ENCODE results near the gene AUH.

The AUH gene

GRCh38 chr9:91321691-91322090 lies 40.0 kb downstream of the AUH start:
- DNase-seq (ENCODE audit: low read depth, low spot score): no peak
- Histone ChIP-seq H3K9me3 (ENCODE audit: low read depth, low read length) (no peaks in the 10 kb centered on the region), H3K27ac (no peak overlapping the region), H3K9ac (ENCODE audit: insufficient read length) (no peak overlapping the region), H3K4me3 (no peak overlapping the region), H3K36me3 (ENCODE audit: insufficient read depth, low read length) (no peaks in the 10 kb centered on the region)
- TF ChIP-seq POLR2AphosphoS5 (IDR thresholded peaks at IDR 0.05; ENCODE audit: borderline replicate concordance, low read depth, low read length): no peak
- no peak for TF ChIP-seq FOXP2 (optimal IDR thresholded peaks at IDR 0.05; ENCODE audit: control extremely low read depth, extremely low read length, insufficient read depth)
- TF ChIP-seq EZH2 (IDR thresholded peaks at IDR 0.05): no peak

GRCh38 chr9:91320299-91320698 lies 41.4 kb downstream of the AUH start:
- TF ChIP-seq FOXP2 (optimal IDR thresholded peaks at IDR 0.05; ENCODE audit: control extremely low read depth, extremely low read length, insufficient read depth): no peak
- no peak for TF ChIP-seq POLR2AphosphoS5 (IDR thresholded peaks at IDR 0.05; ENCODE audit: borderline replicate concordance, low read depth, low read length)
- no peak for TF ChIP-seq EZH2 (IDR thresholded peaks at IDR 0.05)
- Histone ChIP-seq H3K4me3 (no peak overlapping the region), H3K9me3 (ENCODE audit: low read depth, low read length) (no peaks in the 10 kb centered on the region), H3K27ac (no peak overlapping the region), H3K9ac (ENCODE audit: insufficient read length) (no peak overlapping the region), H3K36me3 (ENCODE audit: insufficient read depth, low read length) (no peaks in the 10 kb centered on the region)
- DNase-seq (ENCODE audit: low read depth, low spot score): no peak

GRCh38 chr9:91316093-91316492 lies 45.6 kb downstream of the AUH start:
- Histone ChIP-seq H3K9ac (ENCODE audit: insufficient read length) (no peak overlapping the region), H3K36me3 (ENCODE audit: insufficient read depth, low read length) (no peaks in the 10 kb centered on the region), H3K27ac (no peak overlapping the region), H3K4me3 (no peak overlapping the region), H3K9me3 (ENCODE audit: low read depth, low read length) (no peaks in the 10 kb centered on the region)
- TF ChIP-seq POLR2AphosphoS5 (IDR thresholded peaks at IDR 0.05; ENCODE audit: borderline replicate concordance, low read depth, low read length): no peak
- no peak for TF ChIP-seq FOXP2 (optimal IDR thresholded peaks at IDR 0.05; ENCODE audit: control extremely low read depth, extremely low read length, insufficient read depth)
- TF ChIP-seq EZH2 (IDR thresholded peaks at IDR 0.05): no peak
- no peak for DNase-seq (ENCODE audit: low read depth, low spot score)

GRCh38 chr9:91315191-91315590 lies 46.5 kb downstream of the AUH start:
- no peak overlapping the region for H3K9ac ChIP-seq (ENCODE audit: insufficient read length)
- H3K36me3 ChIP-seq (ENCODE audit: insufficient read depth, low read length): no peaks in the 10 kb centered on the region
- no peak for DNase-seq (ENCODE audit: low read depth, low spot score)
- no peaks in the 10 kb centered on the region for H3K9me3 ChIP-seq (ENCODE audit: low read depth, low read length)
- no peak for TF ChIP-seq FOXP2 (optimal IDR thresholded peaks at IDR 0.05; ENCODE audit: control extremely low read depth, extremely low read length, insufficient read depth)
- no peak for TF ChIP-seq EZH2 (IDR thresholded peaks at IDR 0.05)
- TF ChIP-seq POLR2AphosphoS5 (IDR thresholded peaks at IDR 0.05; ENCODE audit: borderline replicate concordance, low read depth, low read length): no peak
- no peak overlapping the region for H3K27ac ChIP-seq
- H3K4me3 ChIP-seq: no peak overlapping the region

- Histone ChIP-seq H3K9me3 (ENCODE audit: low read depth, low read length) (no peaks in the 10 kb centered on the region), H3K27ac (no peak overlapping the region), H3K9ac (ENCODE audit: insufficient read length) (no peak overlapping the region), H3K4me3 (no peak overlapping the region), H3K36me3 (ENCODE audit: insufficient read depth, low read length) (no peaks in the 10 kb centered on the region)
- DNase-seq (ENCODE audit: low read depth, low spot score): no peak
- TF ChIP-seq EZH2 (IDR thresholded peaks at IDR 0.05) (no peak), FOXP2 (optimal IDR thresholded peaks at IDR 0.05; ENCODE audit: control extremely low read depth, extremely low read length, insufficient read depth) (no peak), POLR2AphosphoS5 (IDR thresholded peaks at IDR 0.05; ENCODE audit: borderline replicate concordance, low read depth, low read length) (no peak)
These were observed 48.9 kb downstream of the AUH start for GRCh38 chr9:91312717-91313325.

- Histone ChIP-seq H3K9ac (ENCODE audit: insufficient read length) (no peak overlapping the region), H3K27ac (no peak overlapping the region), H3K4me3 (no peak overlapping the region), H3K36me3 (ENCODE audit: insufficient read depth, low read length) (no peaks in the 10 kb centered on the region), H3K9me3 (ENCODE audit: low read depth, low read length) (no peaks in the 10 kb centered on the region)
- TF ChIP-seq FOXP2 (optimal IDR thresholded peaks at IDR 0.05; ENCODE audit: control extremely low read depth, extremely low read length, insufficient read depth) (no peak), EZH2 (IDR thresholded peaks at IDR 0.05) (no peak), POLR2AphosphoS5 (IDR thresholded peaks at IDR 0.05; ENCODE audit: borderline replicate concordance, low read depth, low read length) (no peak)
- no peak for DNase-seq (ENCODE audit: low read depth, low spot score)
These were observed 51.7 kb downstream of the AUH start for GRCh38 chr9:91310037-91310436.

GRCh38 chr9:91308191-91308590 lies 53.5 kb downstream of the AUH start:
- no peak for TF ChIP-seq FOXP2 (optimal IDR thresholded peaks at IDR 0.05; ENCODE audit: control extremely low read depth, extremely low read length, insufficient read depth)
- TF ChIP-seq POLR2AphosphoS5 (IDR thresholded peaks at IDR 0.05; ENCODE audit: borderline replicate concordance, low read depth, low read length): no peak
- TF ChIP-seq EZH2 (IDR thresholded peaks at IDR 0.05): no peak
- Histone ChIP-seq H3K9me3 (ENCODE audit: low read depth, low read length) (no peaks in the 10 kb centered on the region), H3K27ac (no peak overlapping the region)

GRCh38 chr9:91307279-91307678 lies 54.4 kb downstream of the AUH start:
- Histone ChIP-seq H3K9ac (ENCODE audit: insufficient read length) (no peak overlapping the region), H3K36me3 (ENCODE audit: insufficient read depth, low read length) (no peaks in the 10 kb centered on the region), H3K27ac (no peak overlapping the region), H3K4me3 (no peak overlapping the region), H3K9me3 (ENCODE audit: low read depth, low read length) (no peaks in the 10 kb centered on the region)
- no peak for DNase-seq (ENCODE audit: low read depth, low spot score)
- TF ChIP-seq POLR2AphosphoS5 (IDR thresholded peaks at IDR 0.05; ENCODE audit: borderline replicate concordance, low read depth, low read length) (no peak), EZH2 (IDR thresholded peaks at IDR 0.05) (no peak), FOXP2 (optimal IDR thresholded peaks at IDR 0.05; ENCODE audit: control extremely low read depth, extremely low read length, insufficient read depth) (no peak)

More at GRCh38 chr9:91308191-91308590, 53.5 kb downstream of the AUH start:
- DNase-seq (ENCODE audit: low read depth, low spot score): no peak
- Histone ChIP-seq H3K36me3 (ENCODE audit: insufficient read depth, low read length) (no peaks in the 10 kb centered on the region), H3K4me3 (no peak overlapping the region), H3K9ac (ENCODE audit: insufficient read length) (no peak overlapping the region)

- no peak overlapping the region for H3K4me3 ChIP-seq
- no peaks in the 10 kb centered on the region for H3K36me3 ChIP-seq (ENCODE audit: insufficient read depth, low read length)
- no peak for TF ChIP-seq FOXP2 (optimal IDR thresholded peaks at IDR 0.05; ENCODE audit: control extremely low read depth, extremely low read length, insufficient read depth)
- TF ChIP-seq POLR2AphosphoS5 (IDR thresholded peaks at IDR 0.05; ENCODE audit: borderline replicate concordance, low read depth, low read length): no peak
- TF ChIP-seq EZH2 (IDR thresholded peaks at IDR 0.05): no peak
- no peak overlapping the region for H3K9ac ChIP-seq (ENCODE audit: insufficient read length)
- H3K9me3 ChIP-seq (ENCODE audit: low read depth, low read length): no peaks in the 10 kb centered on the region
- no peak overlapping the region for H3K27ac ChIP-seq
- no peak for DNase-seq (ENCODE audit: low read depth, low spot score)
These were observed 55.5 kb downstream of the AUH start for GRCh38 chr9:91306296-91306630.
